ENCODE results near the gene FAM81A. TPM values are rescaled to one million over a fixed set of nuclear protein-coding genes. Genes with fewer than 3 reads are reported as not detected.

FAM81A gene
- total RNA-seq, 6 experiments from 2014 or later = 0.18 TPM; not detected in 5

GRCh38 chr15:59432389-59432788, 5.6 kb upstream of the FAM81A start:
- WGBS (ENCODE audit: insufficient coverage, low coverage, low lambda C conversion rate, missing lambda C conversion rate) = 100% methylated on average over 1 of the region's 1 CpG
- no peak for DNase-seq
- Histone ChIP-seq H3K4me3 (no peak overlapping the region), H3K36me3 (no peaks in the 10 kb centered on the region), H3K4me1 (peaks cover 0 to 3% (median 0%) of the 10 kb centered on the region in 4 donors), H3K27me3 (peaks cover 0 to 4% of the 10 kb centered on the region in 2 donors), H3K9me3 (no peaks in the 10 kb centered on the region), H3K27ac (no peak overlapping the region)
- ATAC-seq = peak in 2 of 4 donors; percentile 64 to 71
- TF ChIP-seq CTCF (IDR thresholded peaks at IDR 0.05) = no peak
- no peak for TF ChIP-seq POLR2A (IDR thresholded peaks at IDR 0.05)
- intact Hi-C loops (cut with DNase I) = no loop called here

- peaks cover 0 to 7% of the 10 kb centered on the region in 2 donors for H3K27me3 ChIP-seq
- intact Hi-C loops (cut with DNase I) = no loop called here
- TF ChIP-seq CTCF (IDR thresholded peaks at IDR 0.05) (no peak), POLR2A (IDR thresholded peaks at IDR 0.05) (no peak)
- H3K4me1 ChIP-seq = peaks cover 0 to 7% (median 0%) of the 10 kb centered on the region in 4 donors
- no peaks in the 10 kb centered on the region for H3K36me3 ChIP-seq
- H3K4me3 ChIP-seq = no peak overlapping the region
- H3K27ac ChIP-seq = no peak overlapping the region
- WGBS (ENCODE audit: insufficient coverage, low coverage, low lambda C conversion rate, missing lambda C conversion rate) = 52% methylated on average over 4 of the region's 4 CpGs
- H3K9me3 ChIP-seq = no peaks in the 10 kb centered on the region
- ATAC-seq (no peak), DNase-seq (no peak)
Measured at GRCh38 chr15:59434481-59434880, 3.5 kb upstream of the FAM81A start.

- Histone ChIP-seq H3K4me3 (no peak overlapping the region), H3K27ac (no peak overlapping the region), H3K9me3 (no peaks in the 10 kb centered on the region), H3K36me3 (no peaks in the 10 kb centered on the region), H3K27me3 (peaks cover 0 to 7% of the 10 kb centered on the region in 2 donors), H3K4me1 (peaks cover 0 to 7% (median 0%) of the 10 kb centered on the region in 4 donors)
- no peak for DNase-seq
- 29% methylated on average over 6 of the region's 6 CpGs for WGBS (ENCODE audit: insufficient coverage, low coverage, low lambda C conversion rate, missing lambda C conversion rate)
- intact Hi-C loops (cut with DNase I) = no loop called here
- no peak for ATAC-seq
- TF ChIP-seq CTCF (IDR thresholded peaks at IDR 0.05) (no peak), POLR2A (IDR thresholded peaks at IDR 0.05) (no peak)
Measured at GRCh38 chr15:59436774-59437141, 1.2 kb upstream of the FAM81A start.

GRCh38 chr15:59437142-59437816, 707 bp upstream of the FAM81A start:
- 8% methylated on average over 29 of the region's 30 CpGs for WGBS (ENCODE audit: insufficient coverage, low coverage, low lambda C conversion rate, missing lambda C conversion rate)
- DNase-seq (no peak), ATAC-seq (no peak)
- peak overlapping the region in 2 of 3 donors; percentile 31 to 44 for H3K4me3 ChIP-seq
- no peaks in the 10 kb centered on the region for H3K36me3 ChIP-seq
- H3K27ac ChIP-seq = no peak overlapping the region
- intact Hi-C loops (cut with DNase I) = no loop called here
- peaks cover 0 to 7% (median 0%) of the 10 kb centered on the region in 4 donors for H3K4me1 ChIP-seq
- H3K9me3 ChIP-seq = no peaks in the 10 kb centered on the region
- H3K27me3 ChIP-seq = peaks cover 0 to 7% of the 10 kb centered on the region in 2 donors
- no peak for TF ChIP-seq CTCF (IDR thresholded peaks at IDR 0.05)
